GM13977 (cell line): ENCODE results near the gene ATE1.
A peak's percentile ranks its signal among the peaks of the same experiment; 100 is the strongest.

Experiments
- DNase-seq: peaks from one replicate; pipeline ENCODE4 v3.0.0; 2012; ENCODE audit warnings: low spot score
- in situ Hi-C: fragments of 300-500 bp; cut with MboI; formaldehyde crosslinking; loops from one replicate; pipeline ENCODE4 v1.12.0; 2022; ENCODE audit warnings: low sequenced_read_pairs, low pct_unique_long_range_greater_than_20kb, mixed read lengths, inconsistent platforms; ENCODE audit not compliant: unreplicated experiment
- TF ChIP-seq, protein P1 (sequence below): IDR thresholded peaks from 2 replicates; pipeline ENCODE4 v1.5.1; 2012; ENCODE audit warnings: mild to moderate bottlenecking, control low read depth; ENCODE audit not compliant: insufficient read depth; ENCODE audit errors: extremely low read depth, missing control alignments

The ATE1 gene

DNA sequence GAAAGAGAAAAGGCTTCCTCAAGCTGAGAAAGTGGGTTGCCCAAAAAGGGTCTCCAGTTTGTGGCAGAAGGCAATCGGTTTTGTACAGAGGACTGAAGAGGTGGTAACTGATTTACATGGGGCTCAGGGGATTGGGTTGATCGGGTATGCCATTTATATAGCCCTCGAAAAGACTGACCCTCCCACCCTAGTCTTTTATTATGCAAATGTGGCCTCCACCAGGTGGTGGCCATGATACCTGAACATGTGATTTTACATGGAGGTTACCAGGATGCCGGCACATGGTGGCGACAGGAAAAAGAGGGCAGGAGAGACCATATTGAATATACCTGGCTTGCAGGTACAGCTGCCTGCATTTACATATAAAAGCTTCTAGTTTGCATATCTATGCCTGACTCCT is 36.7 kb downstream of the ATE1 start:
- in situ Hi-C loops: no loop called here
- TF ChIP-seq, protein P1, sequence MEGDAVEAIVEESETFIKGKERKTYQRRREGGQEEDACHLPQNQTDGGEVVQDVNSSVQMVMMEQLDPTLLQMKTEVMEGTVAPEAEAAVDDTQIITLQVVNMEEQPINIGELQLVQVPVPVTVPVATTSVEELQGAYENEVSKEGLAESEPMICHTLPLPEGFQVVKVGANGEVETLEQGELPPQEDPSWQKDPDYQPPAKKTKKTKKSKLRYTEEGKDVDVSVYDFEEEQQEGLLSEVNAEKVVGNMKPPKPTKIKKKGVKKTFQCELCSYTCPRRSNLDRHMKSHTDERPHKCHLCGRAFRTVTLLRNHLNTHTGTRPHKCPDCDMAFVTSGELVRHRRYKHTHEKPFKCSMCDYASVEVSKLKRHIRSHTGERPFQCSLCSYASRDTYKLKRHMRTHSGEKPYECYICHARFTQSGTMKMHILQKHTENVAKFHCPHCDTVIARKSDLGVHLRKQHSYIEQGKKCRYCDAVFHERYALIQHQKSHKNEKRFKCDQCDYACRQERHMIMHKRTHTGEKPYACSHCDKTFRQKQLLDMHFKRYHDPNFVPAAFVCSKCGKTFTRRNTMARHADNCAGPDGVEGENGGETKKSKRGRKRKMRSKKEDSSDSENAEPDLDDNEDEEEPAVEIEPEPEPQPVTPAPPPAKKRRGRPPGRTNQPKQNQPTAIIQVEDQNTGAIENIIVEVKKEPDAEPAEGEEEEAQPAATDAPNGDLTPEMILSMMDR: no peak

DNA sequence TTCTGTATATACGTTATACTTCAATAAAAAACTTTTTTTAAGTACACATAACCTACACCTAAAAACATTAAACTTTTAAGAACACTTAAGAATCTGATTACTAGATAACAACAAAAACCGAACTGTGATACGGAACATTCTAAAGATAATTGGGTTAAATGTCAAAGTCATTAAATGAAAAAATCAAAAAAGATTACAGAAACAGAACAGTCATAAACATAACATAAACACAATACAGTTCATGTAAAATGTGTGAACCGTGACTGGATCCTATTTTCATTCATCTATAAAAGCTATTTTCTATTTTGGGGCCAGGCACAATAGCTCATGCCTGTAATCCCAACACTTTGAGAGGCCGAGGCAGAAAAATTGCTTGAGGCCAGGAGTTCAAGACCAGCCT is 38.6 kb downstream of the ATE1 start:
- DNase-seq: no peak
- TF ChIP-seq, protein P1: no peak
- in situ Hi-C loops: no loop called here

More for the DNA sequence above, 36.7 kb downstream of the ATE1 start:
- no peak for DNase-seq

DNA sequence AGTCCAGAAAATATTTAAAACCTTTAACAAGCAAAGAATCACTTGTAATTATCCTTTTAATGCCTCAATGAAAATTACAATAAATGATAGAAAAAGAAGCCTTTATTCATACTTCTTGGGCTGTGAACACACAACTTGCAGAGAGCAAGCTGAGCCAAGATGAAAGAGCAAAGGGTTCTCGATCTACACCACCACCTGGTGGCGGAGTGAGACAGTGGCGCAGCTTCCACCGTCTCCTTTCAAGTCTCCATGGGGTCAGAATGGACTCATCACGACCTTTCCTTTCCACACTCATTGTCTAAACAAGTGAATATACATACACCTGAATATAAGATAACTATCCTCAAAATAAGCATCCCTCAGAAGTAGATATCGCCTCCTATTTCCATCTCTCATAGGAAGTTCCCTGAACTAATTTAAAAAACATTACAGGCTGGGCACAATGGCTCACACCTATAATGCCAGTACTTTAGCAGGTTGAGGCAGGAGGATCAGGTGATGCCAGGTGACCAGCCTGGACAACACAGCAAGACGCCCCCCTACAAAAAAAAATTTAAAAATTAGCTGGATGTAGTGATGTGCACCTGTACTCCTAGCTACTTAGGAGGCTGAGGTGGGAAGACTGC is 40.7 kb downstream of the ATE1 start:
- DNase-seq: peak; percentile 58

DNA sequence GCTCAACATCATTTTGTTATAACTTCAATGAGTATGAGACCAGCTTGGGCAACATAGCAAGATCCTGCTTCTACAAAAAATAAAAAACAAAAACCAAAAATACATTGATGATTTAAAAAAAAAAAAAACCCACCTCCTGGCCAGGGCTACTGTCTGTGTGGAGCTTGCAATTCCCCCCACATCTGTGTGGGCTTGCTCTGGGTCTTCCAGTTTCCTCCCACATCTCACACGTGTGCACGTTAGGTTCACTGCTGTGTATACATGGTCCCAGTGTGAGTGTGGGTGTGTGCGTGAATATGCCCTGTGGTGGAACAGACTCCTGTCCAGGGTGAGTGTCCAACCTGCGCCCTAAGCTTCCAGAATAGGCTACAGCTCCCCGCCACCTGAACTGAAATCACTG is 41.6 kb downstream of the ATE1 start:
- TF ChIP-seq, protein P1: no peak
- no peak for DNase-seq
- in situ Hi-C loops: no loop called here

More for the DNA sequence above, 40.7 kb downstream of the ATE1 start:
- TF ChIP-seq, protein P1: peak; percentile 73
- in situ Hi-C loops: no loop called here

DNA sequence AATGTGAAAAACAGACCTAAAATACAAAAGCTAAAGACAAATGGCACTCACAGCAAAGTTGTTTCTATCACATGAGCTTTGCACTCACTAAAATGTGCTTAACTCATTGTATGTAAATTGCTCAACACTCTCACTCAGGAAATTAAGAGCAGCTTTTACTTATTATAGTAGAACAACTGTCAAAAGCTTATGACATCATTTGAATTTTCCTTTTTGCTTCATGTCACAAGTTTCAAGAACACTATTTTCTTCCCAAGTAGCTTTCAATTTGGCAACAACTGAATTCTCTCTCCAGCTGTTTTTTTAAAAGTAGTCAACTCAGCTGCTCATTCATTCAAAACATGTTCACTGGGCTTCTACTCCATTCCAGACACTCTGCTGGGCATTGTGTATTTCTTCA is 46.9 kb downstream of the ATE1 start:
- in situ Hi-C loops: no loop called here
- TF ChIP-seq, protein P1: no peak
- DNase-seq: no peak

DNA sequence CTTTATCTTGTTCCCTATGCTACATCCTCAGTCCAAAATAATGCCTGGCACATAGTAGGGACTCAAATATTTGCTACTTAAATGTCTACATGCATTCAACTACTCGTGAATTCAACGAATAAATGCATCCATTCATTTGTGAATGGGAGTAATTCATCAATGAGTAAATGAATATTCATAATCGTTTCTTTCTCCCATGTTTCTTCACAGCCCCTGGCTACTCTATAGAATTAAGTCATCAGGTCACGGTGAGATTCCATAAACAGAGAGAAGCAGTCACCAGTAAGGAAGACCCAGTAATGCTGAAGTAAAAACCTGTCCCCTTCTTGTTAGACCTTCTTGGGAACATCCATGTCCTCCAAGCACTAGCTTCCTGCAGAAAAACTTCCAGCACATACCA is 48.4 kb downstream of the ATE1 start:
- in situ Hi-C loops: no loop called here
- DNase-seq: no peak
- TF ChIP-seq, protein P1: no peak

DNA sequence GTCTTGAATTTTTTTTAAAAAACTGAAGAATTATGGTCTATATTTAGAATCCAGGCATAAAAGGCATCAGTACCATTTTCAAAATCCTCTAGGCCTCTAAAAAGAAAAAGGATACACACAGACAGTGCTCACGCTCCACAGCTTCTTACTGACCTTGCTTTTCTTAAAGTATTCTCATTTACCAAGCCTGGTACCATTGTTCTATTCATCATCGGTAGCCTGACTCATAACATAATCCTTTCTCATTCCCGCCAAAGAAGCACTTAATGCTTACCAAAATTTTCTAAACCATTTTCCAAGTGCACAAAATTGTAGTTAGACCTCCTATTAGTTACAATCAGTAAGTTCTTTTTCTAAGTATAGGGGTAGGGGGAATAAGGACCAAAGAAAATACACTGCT is 54.6 kb downstream of the ATE1 start:
- TF ChIP-seq, protein P1: no peak
- no peak for DNase-seq
- in situ Hi-C loops: no loop called here
